Common myeloid progenitor, CD34-positive (primary cell): ENCODE data around the gene CAMK1D.
"Not testable (repeated sequence)": the region's sequence is repeated elsewhere in the genome, so short reads cannot be mapped to it uniquely, and the experiment has no call there.

Source experiments
- CTCF ChIA-PET: fragments of 350-600 bp; sonication (Branson Sonifier 250); formaldehyde crosslinking; loops from one replicate; lab custom pipeline; 2021; ENCODE audit warnings: antibody characterized with exemption; lab: Charles Lee
- POLR2A ChIA-PET: fragments of 350-600 bp; sonication (Branson Sonifier 250); formaldehyde crosslinking; loops from one replicate; lab custom pipeline; 2021; ENCODE audit warnings: antibody characterized with exemption; lab: Charles Lee
- DNase-seq, 3 donors: peaks; one replicate each; pipeline versions ENCODE4 v3.0.0 to v3.0.0-alpha.2; 2013
- H3K27ac ChIP-seq, 2 experiments: 1 replicate in 1 of 2; 2 replicates in 1 of 2; pipeline ENCODE4 v1.7.0; 2013; ENCODE audit warnings: inconsistent platforms in 2 of 2, low read length in 2 of 2, mild to moderate bottlenecking in 2 of 2, low read depth in 1 of 2, moderate library complexity in 1 of 2; ENCODE audit not compliant: severe bottlenecking in 2 of 2, insufficient read depth in 1 of 2, poor library complexity in 1 of 2
- H3K27me3 ChIP-seq, 5 experiments: replicated peaks in 2 of 5; 1 replicate in 3 of 5; 2 replicates in 2 of 5; pipeline versions ENCODE4 v1.6.1 to v1.7.0; 2013; ENCODE audit warnings: low read length in 4 of 5, mild to moderate bottlenecking in 2 of 5, moderate library complexity in 2 of 5, inconsistent platforms in 1 of 5; ENCODE audit not compliant: insufficient read depth in 5 of 5, control insufficient read depth in 4 of 5
- H3K36me3 ChIP-seq, 4 experiments: 1 replicate in 2 of 4; 2 replicates in 2 of 4; pipeline versions ENCODE4 v1.6.1 to v1.7.0; 2013; ENCODE audit warnings: low read length in 3 of 4, control low read depth in 1 of 4, mild to moderate bottlenecking in 1 of 4; ENCODE audit not compliant: control insufficient read depth in 4 of 4, insufficient read depth in 4 of 4
- H3K4me1 ChIP-seq, 4 experiments: 1 replicate in 3 of 4; 2 replicates in 1 of 4; pipeline versions ENCODE4 v1.6.1 to v1.7.1; 2013; ENCODE audit warnings: low read length in 3 of 4, mild to moderate bottlenecking in 3 of 4, control low read depth in 1 of 4, inconsistent platforms in 1 of 4, moderate library complexity in 1 of 4; ENCODE audit not compliant: control insufficient read depth in 4 of 4, insufficient read depth in 4 of 4; ENCODE audit errors: control extremely low read depth in 1 of 4
- H3K4me3 ChIP-seq, 7 experiments: 1 replicate in 4 of 7; 2 replicates in 3 of 7; pipeline versions ENCODE4 v1.5.1 to v1.7.0; 2013; ENCODE audit warnings: mild to moderate bottlenecking in 7 of 7, low read length in 6 of 7, moderate library complexity in 6 of 7, inconsistent platforms in 2 of 7, low read depth in 2 of 7, control low read depth in 1 of 7; ENCODE audit not compliant: insufficient read depth in 4 of 7, control insufficient read depth in 1 of 7; ENCODE audit errors: extremely low read depth in 1 of 7
- H3K9me3 ChIP-seq, 5 experiments: 1 replicate in 4 of 5; 2 replicates in 1 of 5; pipeline versions ENCODE4 v1.6.1 to v1.7.1; 2013; ENCODE audit warnings: low read length in 4 of 5, mild to moderate bottlenecking in 2 of 5, inconsistent platforms in 1 of 5, low read depth in 1 of 5, moderate library complexity in 1 of 5; ENCODE audit not compliant: control insufficient read depth in 4 of 5, insufficient read depth in 2 of 5; ENCODE audit errors: control extremely low read depth in 1 of 5
- WGBS: methylation state at CpG from one replicate; pipeline ENCODE4 v1.1.5; 2013; ENCODE audit not compliant: insufficient coverage; 5-methylcytosine and 5-hydroxymethylcytosine counted together

CAMK1D gene

GRCh38 chr10:12353399-12354242 is 4.3 kb downstream of the CAMK1D start:
- H3K27me3 ChIP-seq = no peaks in the 10 kb centered on the region
- 100% methylated on average over 1 of the region's 12 CpGs for WGBS
- peaks cover 0 to 3% (median 0%) of the 10 kb centered on the region in 4 experiments for H3K36me3 ChIP-seq
- peaks cover 9 to 34% (median 30%) of the 10 kb centered on the region in 4 experiments for H3K4me1 ChIP-seq
- H3K9me3 ChIP-seq = no peaks in the 10 kb centered on the region
- H3K27ac ChIP-seq = no peak overlapping the region
- H3K4me3 ChIP-seq = no peak overlapping the region
- POLR2A ChIA-PET = no interaction called here
- peak in 2 of 3 donors; percentile 62 to 71 for DNase-seq
- CTCF ChIA-PET = interaction anchor here (0.6 kb wide), 1 partner anchor 96 kb away, joined by 3 read pairs; no protein-coding TSS in a partner anchor

- CTCF ChIA-PET = interaction anchor here (0.7 to 1.0 kb wide), 2 partner anchors 89 to 95 kb away, joined by 3 read pairs; no protein-coding TSS in a partner anchor
- H3K4me3 ChIP-seq, H3K36me3 ChIP-seq, H3K9me3 ChIP-seq, H3K27me3 ChIP-seq, H3K27ac ChIP-seq, DNase-seq, POLR2A ChIA-PET: not testable (repeated sequence)
- WGBS = 97% methylated on average over 6 of the region's 7 CpGs
- peaks cover 12 to 37% (median 31%) of the 10 kb centered on the region in 4 experiments for H3K4me1 ChIP-seq
Measured at GRCh38 chr10:12354696-12355095, 5.3 kb downstream of the CAMK1D start.

GRCh38 chr10:12355384-12355783 is 6.0 kb downstream of the CAMK1D start:
- H3K27me3 ChIP-seq = no peaks in the 10 kb centered on the region
- H3K27ac ChIP-seq = no peak overlapping the region
- H3K36me3 ChIP-seq = peaks cover 0 to 3% (median 0%) of the 10 kb centered on the region in 4 experiments
- CTCF ChIA-PET = interaction anchor here (0.7 kb wide), 1 partner anchor 90 kb away, joined by 3 read pairs; no protein-coding TSS in a partner anchor
- peaks cover 12 to 33% (median 24%) of the 10 kb centered on the region in 4 experiments for H3K4me1 ChIP-seq
- POLR2A ChIA-PET = interaction anchor here (0.6 kb wide), 1 partner anchor 147 kb away, joined by 3 read pairs; no protein-coding TSS in a partner anchor
- H3K4me3 ChIP-seq = no peak overlapping the region
- DNase-seq = no peak
- no peaks in the 10 kb centered on the region for H3K9me3 ChIP-seq
- WGBS = 94% methylated on average over 9 of the region's 12 CpGs

- WGBS = over 99% methylated on average over 10 of the region's 13 CpGs
- POLR2A ChIA-PET = interaction anchor here (0.6 kb wide), 1 partner anchor 17 kb away, joined by 6 read pairs; no protein-coding TSS in a partner anchor
- H3K4me1 ChIP-seq = peaks cover 9 to 18% (median 12%) of the 10 kb centered on the region in 4 experiments
- CTCF ChIA-PET = interaction anchor here (0.6 to 0.9 kb wide), 2 partner anchors 8 to 9 kb away, joined by 3 read pairs; no protein-coding TSS in a partner anchor
- H3K27me3 ChIP-seq = no peaks in the 10 kb centered on the region
- no peaks in the 10 kb centered on the region for H3K9me3 ChIP-seq
- H3K27ac ChIP-seq = no peak overlapping the region
- H3K36me3 ChIP-seq = peaks cover 0 to 3% (median 0%) of the 10 kb centered on the region in 4 experiments
- H3K4me3 ChIP-seq = no peak overlapping the region
- DNase-seq = no peak
Measured at GRCh38 chr10:12357525-12358151, 8.3 kb downstream of the CAMK1D start.

GRCh38 chr10:12358863-12359564 is 9.7 kb downstream of the CAMK1D start:
- Histone ChIP-seq H3K27me3 (no peaks in the 10 kb centered on the region), H3K4me3 (no peak overlapping the region), H3K9me3 (no peaks in the 10 kb centered on the region), H3K36me3 (peaks cover 0 to 3% (median 0%) of the 10 kb centered on the region in 4 experiments), H3K27ac (no peak overlapping the region), H3K4me1 (peaks cover under 1 to 9% (median 4%) of the 10 kb centered on the region in 4 experiments)
- no peak for DNase-seq
- ChIA-PET CTCF (interaction anchor here (1.5 to 3.9 kb wide), 2 partner anchors 9 to 23 kb away, joined by 3 to 16 read pairs; partner anchors contain the start of gene CAMK1D), POLR2A (no interaction called here)
- WGBS = 80% methylated on average over 10 of the region's 11 CpGs

- H3K36me3 ChIP-seq = no peaks in the 10 kb centered on the region
- CTCF ChIA-PET = interaction anchor here (1.5 to 3.9 kb wide), 2 partner anchors 10 to 21 kb away, joined by 3 to 16 read pairs; partner anchors contain the start of gene CAMK1D
- POLR2A ChIA-PET = no interaction called here
- no peak overlapping the region for H3K4me3 ChIP-seq
- no peak overlapping the region for H3K27ac ChIP-seq
- peaks cover 0 to 12% (median 6%) of the 10 kb centered on the region in 4 experiments for H3K4me1 ChIP-seq
- no peaks in the 10 kb centered on the region for H3K9me3 ChIP-seq
- DNase-seq = no peak
- H3K27me3 ChIP-seq = no peaks in the 10 kb centered on the region
- no CpG with 5 or more reads among the region's 5 CpGs for WGBS
Measured at GRCh38 chr10:12360461-12360860, 11.1 kb downstream of the CAMK1D start.
